SW 1271 (cell line): Measurements from ENCODE around the gene KDM4C.
"Not testable (repeated sequence)": the region's sequence is repeated elsewhere in the genome, so short reads cannot be mapped to it uniquely, and the experiment has no call there.

Source experiments
- DNase-seq, 2 experiments: peaks; one replicate each; lab custom pipeline; 2025; lab: John Stamatoyannopoulos, UW

KDM4C gene

DNA sequence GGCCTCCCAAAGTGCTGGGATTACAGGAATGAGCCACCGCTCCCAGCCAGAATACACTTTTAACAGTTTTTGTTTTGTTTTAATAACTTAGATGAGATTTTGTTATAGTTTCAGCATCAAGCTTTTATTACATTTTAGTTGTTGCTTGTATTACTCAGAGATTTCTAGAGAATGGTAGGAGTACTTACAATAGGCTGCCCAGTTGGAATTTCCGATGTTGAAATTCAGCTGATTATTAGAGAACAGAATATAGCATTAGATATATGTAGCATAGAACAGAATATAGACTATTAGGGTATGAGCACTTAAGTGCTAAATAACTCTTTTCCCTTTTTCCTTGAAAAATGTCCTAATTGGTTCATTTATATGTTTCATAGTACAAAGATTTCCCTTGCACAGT lies 6.2 kb downstream of the KDM4C start:
- no peak for DNase-seq

DNA sequence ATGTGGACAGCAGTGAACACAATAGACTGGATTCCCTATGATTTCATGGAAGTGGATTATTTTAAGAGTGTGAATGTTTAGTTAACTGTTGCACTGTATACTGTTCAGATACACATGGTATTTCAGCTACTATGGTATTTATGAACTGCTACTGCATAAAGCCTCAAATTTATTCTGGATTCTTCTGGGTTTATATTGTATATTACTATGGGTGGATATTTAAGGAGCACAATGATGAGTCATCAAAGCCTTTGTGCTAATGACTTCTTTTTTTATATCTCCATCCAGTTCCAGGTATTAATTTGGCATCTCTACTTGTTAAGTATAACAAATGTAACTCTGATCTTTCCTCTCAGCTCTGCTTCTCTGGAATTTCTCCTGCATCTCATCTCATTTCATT lies 6.8 kb downstream of the KDM4C start:
- DNase-seq = no peak

- DNase-seq = no peak
Measured at GRCh38 chr9:6764950-6765349, 7.2 kb downstream of the KDM4C start.

DNA sequence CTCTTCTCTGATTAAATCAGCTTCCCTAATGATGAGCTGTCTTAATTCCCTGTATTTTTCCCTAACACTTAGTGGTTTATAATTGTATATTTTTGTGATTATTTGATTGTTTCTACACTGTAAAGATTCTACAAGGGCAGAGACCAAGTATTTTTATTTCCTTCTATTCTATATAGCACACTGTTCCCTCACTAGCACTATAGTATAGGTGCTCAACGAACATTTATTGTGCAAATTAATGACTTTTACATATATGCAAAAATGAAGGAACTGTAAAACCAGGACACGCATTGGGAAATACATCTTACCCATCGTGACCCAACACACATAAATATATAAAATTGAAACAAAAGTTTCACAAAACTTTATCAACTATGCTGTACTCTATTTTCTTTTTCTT lies 7.6 kb downstream of the KDM4C start:
- DNase-seq = no peak

DNA sequence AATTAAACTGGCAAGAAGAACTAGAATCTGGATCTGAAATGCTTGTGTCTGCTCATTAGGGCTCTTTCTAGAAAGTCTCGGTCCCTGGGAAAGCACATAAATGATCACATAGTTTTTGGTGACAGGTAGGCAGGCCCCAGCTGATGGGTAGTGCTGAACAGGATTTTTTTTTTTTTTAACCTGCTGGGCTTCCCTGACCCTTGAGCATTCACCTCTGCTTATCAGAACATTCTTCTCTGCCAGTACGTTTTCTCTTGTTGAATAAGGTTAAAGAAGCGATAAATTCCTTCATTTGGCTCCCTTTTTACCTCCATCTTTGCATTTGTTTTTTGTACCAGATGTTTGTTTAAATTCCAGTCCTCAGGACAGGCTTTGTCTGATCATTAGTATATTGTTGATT lies 8.8 kb downstream of the KDM4C start:
- DNase-seq = no peak

GRCh38 chr9:6768587-6768986 lies 10.8 kb downstream of the KDM4C start:
- DNase-seq = not testable (repeated sequence)

DNA sequence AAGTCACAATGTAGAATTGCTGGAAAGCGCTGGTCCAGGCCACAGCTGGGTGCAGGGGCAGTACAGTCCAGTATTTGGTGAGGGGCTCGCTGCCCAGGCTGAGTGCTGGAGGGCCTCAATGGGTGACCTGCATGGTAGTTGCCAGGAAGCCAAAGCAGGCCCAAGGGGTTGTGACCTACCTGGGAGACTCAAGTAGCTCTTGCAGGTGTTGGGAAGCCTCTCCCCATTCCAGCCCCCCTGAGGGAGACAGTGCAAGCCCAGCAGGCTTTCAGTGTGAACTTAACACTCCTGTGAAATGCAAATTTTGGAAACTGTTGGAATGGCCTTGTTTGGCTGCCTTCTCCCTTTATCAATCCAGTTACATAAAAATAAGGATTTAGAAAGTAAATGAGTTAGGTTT lies 13.9 kb downstream of the KDM4C start:
- DNase-seq = no peak

DNA sequence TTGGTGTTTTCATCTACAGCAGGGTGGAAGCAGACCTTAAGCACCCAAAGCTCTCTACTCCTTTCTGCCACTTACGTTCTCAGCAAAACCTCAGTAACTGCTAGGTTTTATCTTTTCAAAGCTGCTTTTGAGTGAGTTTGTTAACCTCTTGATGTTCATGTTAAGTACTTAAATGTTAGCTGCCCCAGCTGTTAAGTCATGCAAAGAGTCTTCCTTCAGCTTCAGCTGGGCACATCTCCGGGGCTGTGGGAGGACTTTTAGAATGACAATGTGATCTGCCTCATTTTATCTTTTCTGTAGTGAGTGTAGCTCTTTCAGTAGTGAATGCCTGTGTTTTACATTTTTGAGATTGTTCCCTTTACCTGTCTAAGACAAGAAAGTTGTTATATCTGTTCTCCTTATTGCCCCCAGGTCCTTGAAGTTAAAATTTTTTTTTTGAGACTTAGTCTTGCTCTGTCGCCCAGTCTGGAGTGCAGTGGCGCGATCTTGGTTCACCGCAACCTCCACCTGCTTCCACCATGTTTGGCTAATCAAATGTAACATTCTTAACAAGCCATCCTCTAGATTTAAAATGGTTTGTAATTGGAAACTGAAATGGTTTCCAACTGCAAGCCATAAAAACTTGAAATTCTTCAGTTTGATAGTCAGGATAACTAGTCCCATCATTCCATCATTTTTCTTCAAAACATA lies 19.6 kb downstream of the KDM4C start:
- no peak for DNase-seq

DNA sequence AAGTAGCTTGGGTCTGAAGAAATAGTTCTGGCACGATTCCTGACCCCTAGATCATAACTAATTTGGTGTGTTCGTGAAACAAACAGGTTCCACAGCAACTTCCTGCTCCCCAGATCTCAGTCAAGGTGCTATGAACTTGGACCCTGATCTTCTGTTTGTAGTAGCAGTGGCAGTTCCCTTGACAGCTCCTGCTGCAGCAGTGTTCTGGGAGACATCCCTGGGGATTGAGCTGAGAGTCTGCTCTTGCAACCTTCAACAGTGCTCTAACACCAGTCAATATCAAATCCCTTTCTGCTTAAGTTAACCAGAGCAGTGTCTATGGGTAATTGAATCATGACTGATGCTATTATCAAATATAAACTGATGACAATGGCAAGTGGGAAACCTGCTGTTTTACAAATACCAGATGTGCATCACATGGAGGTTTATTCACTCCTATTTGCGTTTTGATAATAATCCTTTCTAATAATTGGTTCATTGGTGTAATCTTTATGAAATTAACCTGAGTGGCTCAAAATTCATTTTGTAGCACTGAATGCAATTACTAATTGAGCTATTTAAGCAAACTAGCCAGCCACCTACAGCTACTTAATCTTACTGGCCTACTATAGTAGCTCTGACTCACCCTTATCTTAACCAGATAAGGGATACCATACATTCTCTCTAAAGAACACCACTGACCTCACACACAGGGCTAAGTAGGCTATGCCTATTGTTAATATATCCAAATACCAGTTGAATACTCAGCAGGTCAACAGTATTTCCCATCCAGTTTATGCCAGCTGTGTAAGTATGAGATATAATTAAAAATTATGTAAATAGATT lies 21.9 kb downstream of the KDM4C start:
- peak in 1 of 2 experiments; percentile 6 for DNase-seq

DNA sequence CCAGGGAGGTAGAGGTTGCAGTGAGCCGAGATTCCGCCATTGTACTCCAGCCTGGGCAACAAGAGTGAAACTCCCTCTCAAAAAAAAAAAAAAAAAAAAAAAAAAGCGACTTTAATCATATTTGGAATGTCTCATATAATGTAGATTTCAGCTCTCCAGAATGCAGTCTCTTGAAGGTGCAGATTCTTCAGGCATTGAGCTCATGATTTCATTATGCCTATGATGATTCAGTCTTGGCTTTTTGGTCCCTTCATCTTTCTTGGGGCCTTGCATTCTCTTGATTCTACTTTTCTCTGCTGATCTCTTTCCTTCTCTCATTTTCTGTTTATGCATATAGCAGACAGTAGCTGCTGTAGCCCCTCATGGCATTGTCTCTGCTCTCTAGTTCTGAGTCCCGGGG lies 22.9 kb downstream of the KDM4C start:
- DNase-seq = no peak

GRCh38 chr9:6781476-6781875 lies 23.7 kb downstream of the KDM4C start:
- DNase-seq = no peak

DNA sequence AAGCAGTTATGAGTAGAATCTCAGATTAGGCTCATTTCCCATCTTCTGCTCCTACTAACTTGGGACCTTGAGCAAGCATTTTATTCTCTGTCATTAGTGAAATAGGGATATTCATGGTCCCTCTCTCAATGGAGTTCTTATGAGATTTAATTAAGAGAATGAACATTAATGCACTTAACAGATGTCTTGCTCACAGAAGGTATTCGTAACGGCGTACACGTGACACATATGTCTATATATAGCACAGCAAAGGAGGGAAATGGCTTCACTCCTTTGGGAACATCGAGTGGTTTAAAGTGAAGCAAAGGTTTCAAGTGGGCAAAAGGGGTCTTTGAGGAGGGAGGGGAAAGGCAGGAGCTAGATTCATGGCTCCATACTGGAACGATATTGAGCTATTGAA lies 24.6 kb downstream of the KDM4C start:
- DNase-seq = no peak

GRCh38 chr9:6782981-6783380 lies 25.2 kb downstream of the KDM4C start:
- DNase-seq = no peak

- DNase-seq = no peak
Measured at GRCh38 chr9:6783753-6784152, 26.0 kb downstream of the KDM4C start.

DNA sequence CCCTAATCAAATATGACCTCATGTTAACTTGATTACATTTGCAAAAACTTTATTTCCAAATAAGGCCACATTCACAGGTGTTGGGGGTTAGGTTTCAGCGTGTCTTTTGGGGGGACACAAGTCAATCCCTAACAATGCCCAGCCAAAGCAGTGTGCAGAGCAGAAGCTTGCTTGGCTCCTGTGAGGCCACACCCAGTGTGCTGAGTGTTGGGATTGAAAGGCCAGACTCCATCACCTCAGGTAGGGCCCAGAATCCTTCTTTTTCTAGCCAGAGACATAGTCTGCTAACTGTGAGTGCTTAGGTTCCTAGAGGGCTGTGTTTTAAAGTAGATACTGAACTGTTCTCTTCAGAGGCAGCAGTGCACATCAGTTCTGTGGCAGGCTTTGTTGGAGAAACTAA lies 27.9 kb downstream of the KDM4C start:
- no peak for DNase-seq

GRCh38 chr9:6787793-6788161 lies 30.0 kb downstream of the KDM4C start:
- DNase-seq = no peak

DNA sequence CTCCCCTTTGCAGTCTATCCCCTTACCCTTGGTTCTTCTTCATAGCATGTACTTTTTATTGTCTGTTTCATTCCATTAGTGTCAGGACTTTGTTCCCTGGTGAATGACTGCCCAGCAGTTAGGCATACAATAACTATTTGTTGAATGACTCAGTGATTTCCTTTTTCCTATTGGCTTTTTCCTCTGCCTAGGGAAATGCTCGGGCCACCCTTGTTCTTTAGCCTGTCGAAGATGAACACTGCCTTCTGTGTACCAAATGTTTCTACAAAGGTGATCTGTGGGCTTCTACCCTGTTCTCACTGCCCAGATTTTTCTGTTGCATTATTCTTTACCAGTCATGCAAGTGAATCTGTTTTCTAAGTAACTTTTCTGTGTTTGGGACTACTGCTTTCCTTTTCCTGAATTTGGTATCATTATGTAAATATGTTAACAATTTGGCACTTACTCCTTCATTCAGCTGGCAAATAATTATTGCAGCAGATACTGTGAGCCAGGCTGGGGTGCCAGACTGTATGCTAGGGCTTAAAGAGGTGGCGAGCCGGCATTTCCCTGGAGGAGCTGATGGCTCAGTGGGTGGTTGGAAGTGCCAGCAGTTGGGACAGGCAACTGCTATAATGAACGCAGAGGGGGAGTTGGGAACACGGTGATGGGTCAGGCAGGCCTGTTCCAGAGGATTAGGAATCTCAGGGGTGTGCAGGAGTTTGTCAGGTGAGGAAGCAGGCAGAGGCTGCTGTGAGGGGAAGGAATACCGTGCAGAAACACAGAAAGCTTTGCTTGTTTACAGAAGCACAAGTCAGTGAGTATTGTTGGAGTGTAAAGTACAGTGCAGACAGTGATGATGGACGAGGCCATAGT lies 30.6 kb downstream of the KDM4C start:
- peak in 1 of 2 experiments; percentile 5 for DNase-seq

- DNase-seq = not testable (repeated sequence)
Measured at GRCh38 chr9:6789017-6789338, 31.2 kb downstream of the KDM4C start.

- DNase-seq = no peak
Measured at GRCh38 chr9:6790866-6791265, 33.1 kb downstream of the KDM4C start.

GRCh38 chr9:6793203-6793602 lies 35.4 kb downstream of the KDM4C start:
- DNase-seq = no peak

GRCh38 chr9:6794936-6795335 lies 37.2 kb downstream of the KDM4C start:
- no peak for DNase-seq

DNA sequence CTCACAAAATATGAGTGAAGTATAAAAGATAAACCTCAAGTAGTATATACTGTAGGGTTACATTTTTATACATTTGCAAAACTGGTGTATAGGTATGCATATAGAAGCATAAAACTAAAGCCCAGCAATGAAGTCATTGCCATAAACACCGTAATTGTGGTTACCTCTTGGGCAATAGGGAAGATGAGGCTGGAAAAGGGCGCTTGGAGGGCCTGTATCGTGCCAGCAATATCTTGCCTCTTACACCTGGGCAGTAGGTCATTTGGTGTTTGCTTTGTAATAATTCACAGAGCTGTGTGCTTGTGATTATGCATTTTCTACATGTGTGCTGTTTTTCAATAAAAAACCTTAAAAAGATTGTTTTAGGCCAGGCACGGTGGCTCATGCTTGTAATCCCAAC lies 45.2 kb downstream of the KDM4C start:
- DNase-seq = no peak

- DNase-seq = no peak
Measured at GRCh38 chr9:6805532-6805931, 47.8 kb downstream of the KDM4C start.
